Neural progenitor cell (in vitro differentiated cells): ENCODE measurements around the gene ABCA1.

ENCODE experiments used
- CTCF ChIP-seq: fragments of 200-600 bp; sonication (generic); IDR thresholded peaks from 2 replicates; pipeline ENCODE4 v1.5.1; 2017; ENCODE audit warnings: antibody characterized with exemption, mild to moderate bottlenecking
- EZH2 ChIP-seq: fragments of 200-600 bp; sonication (generic); IDR thresholded peaks from 2 replicates; pipeline ENCODE4 v1.6.1; 2017; ENCODE audit warnings: antibody characterized with exemption, mild to moderate bottlenecking, moderate library complexity

GRCh38 chr9:104765138-104765537 lies 162.8 kb downstream of the ABCA1 start:
- TF ChIP-seq CTCF (no peak), EZH2 (no peak)
